Ectodermal cell (in vitro differentiated cells): Measurements from ENCODE around the gene ENDOG. TPM values are rescaled to one million over a fixed set of nuclear protein-coding genes. Genes with fewer than 3 reads are reported as not detected.
"Not testable (repeated sequence)": the region's sequence is repeated elsewhere in the genome, so short reads cannot be mapped to it uniquely, and the experiment has no call there.

Experiments used
- H3K27ac ChIP-seq: 2 replicates; pipeline ENCODE4 v1.7.0; 2013; ENCODE audit warnings: mild to moderate bottlenecking, low read depth, low read length; ENCODE audit not compliant: insufficient read depth, poor library complexity, severe bottlenecking
- H3K27me3 ChIP-seq: 2 replicates; pipeline ENCODE4 v1.7.0; 2013; ENCODE audit warnings: mild to moderate bottlenecking, low read length; ENCODE audit not compliant: insufficient read depth, control insufficient read depth, poor library complexity, severe bottlenecking
- H3K36me3 ChIP-seq: one replicate; pipeline ENCODE4 v1.7.0; 2013; ENCODE audit warnings: low read length; ENCODE audit not compliant: control insufficient read depth, insufficient read depth
- H3K4me1 ChIP-seq: one replicate; pipeline ENCODE4 v1.7.0; 2013; ENCODE audit warnings: low read length; ENCODE audit not compliant: control insufficient read depth, insufficient read depth
- H3K4me3 ChIP-seq: 2 replicates; pipeline ENCODE4 v1.7.0; 2013; ENCODE audit warnings: low read depth, low read length, control low read depth; ENCODE audit not compliant: insufficient read depth
- H3K9me3 ChIP-seq: 2 replicates; pipeline ENCODE4 v1.7.0; 2013; ENCODE audit warnings: mild to moderate bottlenecking, low read length, moderate library complexity; ENCODE audit not compliant: control insufficient read depth
- WGBS, 2 experiments: methylation state at CpG; one replicate each; pipeline ENCODE4 v1.1.7; 2013; ENCODE audit warnings: missing lambda C conversion rate in 2 of 2; 5-methylcytosine and 5-hydroxymethylcytosine counted together
- polyA plus RNA-seq, 4 experiments: library from polyadenylated mRNA; stranded (reverse); fragments of 50-300 nt; gene quantifications; one replicate each; pipeline ENCODE4 v1.2.3, GENCODE V29; 2013

ENDOG gene
- polyA plus RNA-seq (2013, experiment 1 of 4): 12.6 TPM
- 10.5 TPM for polyA plus RNA-seq (2013, experiment 2 of 4)
- 14.5 TPM for polyA plus RNA-seq (2013, experiment 3 of 4)
- 12.5 TPM for polyA plus RNA-seq (2013, experiment 4 of 4)

DNA sequence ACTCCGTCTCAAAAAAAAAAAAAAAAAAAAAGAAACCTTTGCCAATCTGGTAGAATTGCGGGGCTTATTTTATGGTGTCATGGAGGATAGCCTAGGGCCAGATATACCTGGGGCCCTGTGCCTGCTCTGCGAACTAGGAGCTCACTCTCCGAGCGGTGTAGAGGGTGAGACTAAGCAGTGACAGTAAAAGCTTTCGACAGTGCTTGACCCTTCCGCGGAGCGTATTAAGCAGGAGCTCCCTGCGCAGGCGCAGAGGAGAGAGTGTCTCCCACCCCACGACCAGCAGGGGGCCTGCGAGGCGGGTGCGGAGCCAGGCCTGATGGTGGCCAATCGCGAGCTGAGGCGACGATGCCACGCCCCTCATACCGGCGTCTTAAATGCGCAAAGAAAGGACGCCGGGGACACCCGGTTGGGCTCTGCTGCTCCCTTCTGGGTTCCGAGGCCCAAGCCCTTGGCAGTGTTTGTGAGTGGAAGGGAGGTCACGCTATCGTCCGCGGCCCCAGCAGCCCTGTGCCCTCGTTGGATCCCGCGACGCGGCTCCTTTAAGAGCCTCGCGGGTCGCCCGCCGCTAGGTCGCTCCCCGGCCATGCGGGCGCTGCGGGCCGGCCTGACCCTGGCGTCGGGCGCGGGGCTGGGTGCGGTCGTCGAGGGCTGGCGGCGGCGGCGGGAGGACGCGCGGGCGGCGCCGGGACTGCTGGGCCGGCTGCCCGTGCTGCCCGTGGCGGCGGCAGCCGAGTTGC is at the start of gene ENDOG:
Gene ENDOG (plus strand): TSS at position 402 of the 740 bp plus-strand sequence. CDS start 185 bp downstream, at position 587.
- 1 to 2% methylated on average over 70 of the region's 70 CpGs for WGBS, 2 experiments

GRCh38 chr9:128768606-128769005 is 49.7 kb upstream of the ENDOG start:
- Histone ChIP-seq H3K27ac (no peak overlapping the region), H3K27me3 (no peaks in the 10 kb centered on the region), H3K9me3 (no peaks in the 10 kb centered on the region), H3K4me3 (no peak overlapping the region), H3K36me3 (no peaks in the 10 kb centered on the region), H3K4me1 (peaks cover 5% of the 10 kb centered on the region)
- WGBS, 2 experiments: 94 to 96% methylated on average over 6 of the region's 6 CpGs

More for the DNA sequence above, at the start of gene ENDOG:
- H3K9me3 ChIP-seq: no peaks in the 10 kb centered on the region
- H3K4me3 ChIP-seq: peak within 1 kb of the TSS; percentile 59
- H3K4me1 ChIP-seq: peaks cover 7% of the 10 kb centered on the region
- peaks cover 5% of the 10 kb centered on the region for H3K27me3 ChIP-seq
- H3K36me3 ChIP-seq: no peaks in the 10 kb centered on the region
- H3K27ac ChIP-seq: peak within 1 kb of the TSS; percentile 55

GRCh38 chr9:128770286-128771030 is 47.8 kb upstream of the ENDOG start:
- Histone ChIP-seq H3K27me3 (no peaks in the 10 kb centered on the region), H3K27ac (no peak overlapping the region), H3K9me3 (no peaks in the 10 kb centered on the region), H3K4me3 (peak overlapping the region; percentile 85), H3K36me3 (no peaks in the 10 kb centered on the region), H3K4me1 (peaks cover 5% of the 10 kb centered on the region)
- WGBS, 2 experiments: 86 to 89% methylated on average over 11 of the region's 11 CpGs

DNA sequence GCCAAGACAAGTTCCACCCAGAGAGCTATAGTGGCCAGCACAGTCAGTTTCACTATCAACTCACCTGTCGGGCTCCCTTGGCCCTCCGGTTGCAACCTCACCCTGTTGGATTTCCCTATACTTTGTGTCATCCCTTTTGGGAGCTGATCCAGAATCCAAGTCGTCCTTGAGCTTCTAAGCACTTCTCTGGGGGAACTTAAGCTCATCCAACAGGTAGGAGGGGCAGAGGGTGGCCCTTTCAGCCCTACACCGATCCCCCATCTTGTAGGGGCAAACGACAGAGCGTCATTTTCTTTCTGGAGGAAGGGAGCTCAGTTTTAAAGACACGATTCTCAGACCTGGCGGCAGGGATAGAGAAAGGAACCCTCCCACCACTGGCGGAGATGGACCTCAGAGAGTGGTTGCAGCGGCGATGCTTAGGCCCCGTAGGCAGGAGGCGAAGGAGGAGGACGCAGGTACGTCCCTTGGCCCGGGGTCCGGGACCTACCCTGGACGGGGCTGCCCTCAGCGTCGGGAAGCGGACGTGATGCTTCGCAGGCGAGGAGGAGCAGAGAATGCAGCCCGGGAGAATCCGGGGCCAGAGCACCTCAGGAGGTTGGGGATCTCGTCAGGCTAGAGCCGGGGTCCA is 47.1 kb upstream of the ENDOG start:
- H3K36me3 ChIP-seq: no peaks in the 10 kb centered on the region
- peak overlapping the region; percentile 85 for H3K4me3 ChIP-seq
- H3K27ac ChIP-seq: peak overlapping the region; percentile 77
- H3K9me3 ChIP-seq: no peaks in the 10 kb centered on the region
- WGBS, 2 experiments: 4% methylated on average over 28 of the region's 28 CpGs
- no peaks in the 10 kb centered on the region for H3K27me3 ChIP-seq
- peaks cover 5% of the 10 kb centered on the region for H3K4me1 ChIP-seq

DNA sequence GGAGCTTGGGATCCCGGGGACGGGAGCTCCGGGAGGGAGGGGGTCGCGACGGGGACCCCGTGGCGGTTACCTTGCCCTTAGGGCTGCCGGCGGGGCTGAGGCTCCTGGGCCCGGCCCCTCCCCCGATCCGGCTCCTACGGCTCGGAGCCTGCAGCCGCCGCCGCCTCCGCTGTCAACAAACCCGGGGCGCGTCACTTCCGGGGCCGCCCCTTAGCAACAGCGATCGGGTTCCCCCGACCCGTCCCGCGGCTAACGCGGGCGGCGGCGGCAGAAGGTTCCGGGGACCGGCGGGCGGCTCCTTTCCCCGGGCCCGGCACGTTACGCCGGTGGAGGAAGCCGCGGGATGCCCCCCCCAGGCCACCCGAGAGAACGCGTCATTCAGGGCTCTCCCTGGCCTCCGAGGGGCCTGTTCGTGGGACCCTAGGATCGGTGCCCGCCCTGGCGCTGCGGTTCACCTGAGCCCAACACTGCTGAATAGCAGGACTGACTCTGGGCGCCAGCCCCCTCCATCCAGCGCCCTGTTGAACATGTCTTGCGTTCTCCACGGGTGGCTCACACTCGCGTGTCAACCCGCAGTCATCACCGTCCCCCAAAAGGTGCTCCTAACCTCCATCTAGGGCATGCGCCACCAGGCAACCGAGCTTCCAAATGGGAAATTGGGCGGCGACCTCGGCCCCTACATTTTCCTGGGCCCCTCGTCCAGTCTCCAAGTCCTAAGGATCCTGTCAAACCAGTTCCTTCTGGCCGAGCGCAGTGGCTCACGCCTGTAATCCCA is 46.4 kb upstream of the ENDOG start, which contains the start of gene ZER1:
Gene ZER1 (minus strand): TSS at position 183 of the 775 bp plus-strand sequence. CDS start 16,362 bp downstream, outside the sequence.
- no peaks in the 10 kb centered on the region for H3K27me3 ChIP-seq
- 5 to 6% methylated on average over 72 of the region's 72 CpGs for WGBS, 2 experiments
- H3K27ac ChIP-seq: peak within 1 kb of the TSS; percentile 77
- peaks cover 5% of the 10 kb centered on the region for H3K4me1 ChIP-seq
- H3K4me3 ChIP-seq: peak within 1 kb of the TSS; percentile 85
- H3K36me3 ChIP-seq: no peaks in the 10 kb centered on the region
- no peaks in the 10 kb centered on the region for H3K9me3 ChIP-seq

- Histone ChIP-seq H3K27ac (no peak overlapping the region), H3K27me3 (no peaks in the 10 kb centered on the region), H3K4me3 (no peak overlapping the region), H3K9me3 (no peaks in the 10 kb centered on the region), H3K4me1 (peaks cover 5% of the 10 kb centered on the region), H3K36me3 (no peaks in the 10 kb centered on the region)
- WGBS, 2 experiments: 94 to 96% methylated on average over 5 of the region's 5 CpGs
Observed at GRCh38 chr9:128773049-128773448, 45.3 kb upstream of the ENDOG start.

- H3K36me3 ChIP-seq: no peaks in the 10 kb centered on the region
- no peak overlapping the region for H3K4me3 ChIP-seq
- no peaks in the 10 kb centered on the region for H3K9me3 ChIP-seq
- WGBS, 2 experiments: 89 to 97% methylated on average over 1 of the region's 1 CpG
- H3K4me1 ChIP-seq: peaks cover 5% of the 10 kb centered on the region
- no peaks in the 10 kb centered on the region for H3K27me3 ChIP-seq
- no peak overlapping the region for H3K27ac ChIP-seq
Observed at GRCh38 chr9:128774804-128775203, 43.5 kb upstream of the ENDOG start.

DNA sequence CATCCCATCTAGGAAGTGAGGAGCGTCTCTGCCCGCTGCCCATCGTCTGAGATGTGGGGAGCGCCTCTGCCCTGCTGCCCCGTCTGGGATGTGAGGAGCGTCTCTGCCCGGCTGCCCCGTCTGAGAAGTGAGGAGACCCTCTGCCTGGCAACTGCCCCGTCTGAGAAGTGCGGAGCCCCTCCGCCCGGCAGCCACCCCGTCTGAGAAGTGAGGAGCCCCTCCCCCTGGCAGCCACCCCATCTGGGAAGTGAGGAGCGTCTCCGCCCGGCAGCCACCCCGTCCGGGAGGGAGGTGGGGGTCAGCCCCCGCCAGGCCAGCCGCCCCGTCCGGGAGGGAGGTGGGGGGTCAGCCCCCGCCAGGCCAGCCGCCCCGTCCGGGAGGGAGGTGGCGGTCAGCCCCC is 38.2 kb upstream of the ENDOG start:
- H3K4me3 ChIP-seq, H3K4me1 ChIP-seq, H3K9me3 ChIP-seq, H3K27me3 ChIP-seq, H3K27ac ChIP-seq, H3K36me3 ChIP-seq: not testable (repeated sequence)
- WGBS, 2 experiments: 95 to 97% methylated on average over 27 of the region's 27 CpGs

DNA sequence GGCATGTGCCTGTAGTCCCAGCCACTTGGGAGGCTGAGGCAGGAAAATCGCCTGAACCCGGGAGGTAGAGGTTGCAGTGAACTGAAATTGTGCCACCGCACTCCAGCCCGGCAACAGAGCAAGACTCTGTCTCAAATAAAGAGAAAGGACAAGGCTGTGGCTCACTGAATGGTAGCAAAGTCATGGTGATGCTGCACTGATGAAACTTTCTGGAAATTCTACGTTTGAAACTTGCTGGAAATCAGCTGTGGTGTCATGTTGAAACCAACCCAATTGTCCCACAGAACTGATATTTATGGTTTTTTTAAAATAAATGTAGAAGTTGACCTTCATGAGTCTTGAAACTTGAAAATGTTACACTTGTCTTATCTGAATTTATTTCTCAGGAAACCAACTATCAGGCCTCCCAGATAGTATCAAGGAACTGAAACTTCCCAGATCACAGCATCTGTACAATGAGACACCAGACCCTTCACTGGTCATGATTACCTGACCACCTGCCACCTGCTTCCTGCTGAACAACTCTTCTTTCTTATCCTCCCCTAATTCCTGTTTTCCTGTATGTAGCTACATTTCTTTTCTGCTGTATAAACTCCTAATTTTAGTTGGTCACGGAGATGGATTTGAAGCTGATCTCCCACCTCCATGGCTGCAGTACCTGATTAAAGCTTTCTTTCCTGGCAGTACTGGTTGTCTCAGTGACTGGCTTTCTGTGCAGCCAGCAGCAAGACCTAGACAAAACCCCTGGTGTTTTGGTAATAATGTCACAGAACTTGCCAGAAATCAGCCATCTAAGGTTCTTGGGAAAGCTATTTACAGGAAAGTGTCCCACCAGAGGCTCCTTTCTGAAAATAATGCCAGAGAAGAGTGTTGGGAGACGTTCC is 36.9 kb upstream of the ENDOG start:
- 81 to 93% methylated on average over 7 of the region's 7 CpGs for WGBS, 2 experiments
- H3K4me1 ChIP-seq: no peaks in the 10 kb centered on the region
- no peaks in the 10 kb centered on the region for H3K36me3 ChIP-seq
- H3K4me3 ChIP-seq: no peak overlapping the region
- no peaks in the 10 kb centered on the region for H3K9me3 ChIP-seq
- no peaks in the 10 kb centered on the region for H3K27me3 ChIP-seq
- no peak overlapping the region for H3K27ac ChIP-seq
